Measurements from ENCODE around the gene CXCL17. TPM values are rescaled to one million over a fixed set of nuclear protein-coding genes. Genes with fewer than 3 reads are reported as not detected.
"Not testable (repeated sequence)": the region's sequence is repeated elsewhere in the genome, so short reads cannot be mapped to it uniquely, and the experiment has no call there.

CXCL17 gene
- polyA plus RNA-seq, 2 donors: 107 to 171 TPM

- H3K27me3 ChIP-seq (ENCODE audit: control insufficient read depth in 1 of 2, insufficient read depth in 2 of 2, low read length in 2 of 2): no peaks in the 10 kb centered on the region
- H3K4me1 ChIP-seq (ENCODE audit: control insufficient read depth in 2 of 2, insufficient read depth in 2 of 2, low read length in 1 of 2): peaks cover 0 to 6% of the 10 kb centered on the region in 2 donors
- 73% methylated on average over 5 of the region's 5 CpGs for WGBS, 2 donors
- no peaks in the 10 kb centered on the region for H3K36me3 ChIP-seq (ENCODE audit: control insufficient read depth in 2 of 2, insufficient read depth in 2 of 2, low read length in 1 of 2)
- no peak overlapping the region for H3K27ac ChIP-seq (ENCODE audit: low read depth in 2 of 2, low read length in 1 of 2)
- H3K9me3 ChIP-seq (ENCODE audit: control insufficient read depth in 2 of 2, insufficient read depth in 1 of 2, low read depth in 1 of 2, low read length in 1 of 2): no peaks in the 10 kb centered on the region
- H3K4me3 ChIP-seq (ENCODE audit: low read depth in 1 of 2, low read length in 2 of 2): no peak overlapping the region
Observed at GRCh38 chr19:42466521-42467182, 23.9 kb upstream of the CXCL17 start.

GRCh38 chr19:42465827-42466280, 23.1 kb upstream of the CXCL17 start:
- H3K36me3 ChIP-seq (ENCODE audit: control insufficient read depth in 2 of 2, insufficient read depth in 2 of 2, low read length in 1 of 2): no peaks in the 10 kb centered on the region
- peaks cover 0 to 6% of the 10 kb centered on the region in 2 donors for H3K4me1 ChIP-seq (ENCODE audit: control insufficient read depth in 2 of 2, insufficient read depth in 2 of 2, low read length in 1 of 2)
- no peak overlapping the region for H3K27ac ChIP-seq (ENCODE audit: low read depth in 2 of 2, low read length in 1 of 2)
- H3K9me3 ChIP-seq (ENCODE audit: control insufficient read depth in 2 of 2, insufficient read depth in 1 of 2, low read depth in 1 of 2, low read length in 1 of 2): no peaks in the 10 kb centered on the region
- H3K27me3 ChIP-seq (ENCODE audit: control insufficient read depth in 1 of 2, insufficient read depth in 2 of 2, low read length in 2 of 2): no peaks in the 10 kb centered on the region
- 80 to 84% methylated on average over 5 of the region's 5 CpGs for WGBS, 2 donors
- no peak overlapping the region for H3K4me3 ChIP-seq (ENCODE audit: low read depth in 1 of 2, low read length in 2 of 2)

GRCh38 chr19:42461700-42462324, 19.1 kb upstream of the CXCL17 start:
- Histone ChIP-seq H3K4me3 (ENCODE audit: low read depth in 1 of 2, low read length in 2 of 2) (no peak overlapping the region), H3K27me3 (ENCODE audit: control insufficient read depth in 1 of 2, insufficient read depth in 2 of 2, low read length in 2 of 2) (no peaks in the 10 kb centered on the region), H3K9me3 (ENCODE audit: control insufficient read depth in 2 of 2, insufficient read depth in 1 of 2, low read depth in 1 of 2, low read length in 1 of 2) (no peaks in the 10 kb centered on the region), H3K27ac (ENCODE audit: low read depth in 2 of 2, low read length in 1 of 2) (peak overlapping the region; percentile 45 to 80), H3K36me3 (ENCODE audit: control insufficient read depth in 2 of 2, insufficient read depth in 2 of 2, low read length in 1 of 2) (no peaks in the 10 kb centered on the region), H3K4me1 (ENCODE audit: control insufficient read depth in 2 of 2, insufficient read depth in 2 of 2, low read length in 1 of 2) (peaks cover 0 to 6% of the 10 kb centered on the region in 2 donors)
- 54 to 71% methylated on average over 4 of the region's 4 CpGs for WGBS, 2 donors

GRCh38 chr19:42461231-42461630, 18.5 kb upstream of the CXCL17 start:
- not testable (repeated sequence) for H3K27me3 ChIP-seq (ENCODE audit: control insufficient read depth in 1 of 2, insufficient read depth in 2 of 2, low read length in 2 of 2); H3K4me1 ChIP-seq (ENCODE audit: control insufficient read depth in 2 of 2, insufficient read depth in 2 of 2, low read length in 1 of 2); H3K4me3 ChIP-seq (ENCODE audit: low read depth in 1 of 2, low read length in 2 of 2); H3K36me3 ChIP-seq (ENCODE audit: control insufficient read depth in 2 of 2, insufficient read depth in 2 of 2, low read length in 1 of 2); H3K9me3 ChIP-seq (ENCODE audit: control insufficient read depth in 2 of 2, insufficient read depth in 1 of 2, low read depth in 1 of 2, low read length in 1 of 2)
- peak overlapping the region in 1 of 2 donors; percentile 44 for H3K27ac ChIP-seq (ENCODE audit: low read depth in 2 of 2, low read length in 1 of 2)
- WGBS, 2 donors: 77 to 81% methylated on average over 8 of the region's 8 CpGs

- no peaks in the 10 kb centered on the region for H3K9me3 ChIP-seq (ENCODE audit: control insufficient read depth in 2 of 2, insufficient read depth in 1 of 2, low read depth in 1 of 2, low read length in 1 of 2)
- no peaks in the 10 kb centered on the region for H3K27me3 ChIP-seq (ENCODE audit: control insufficient read depth in 1 of 2, insufficient read depth in 2 of 2, low read length in 2 of 2)
- no peak overlapping the region for H3K4me3 ChIP-seq (ENCODE audit: low read depth in 1 of 2, low read length in 2 of 2)
- H3K4me1 ChIP-seq (ENCODE audit: control insufficient read depth in 2 of 2, insufficient read depth in 2 of 2, low read length in 1 of 2): peaks cover 0 to 11% of the 10 kb centered on the region in 2 donors
- H3K36me3 ChIP-seq (ENCODE audit: control insufficient read depth in 2 of 2, insufficient read depth in 2 of 2, low read length in 1 of 2): no peaks in the 10 kb centered on the region
- WGBS, 2 donors: 76 to 86% methylated on average over 2 of the region's 2 CpGs
- H3K27ac ChIP-seq (ENCODE audit: low read depth in 2 of 2, low read length in 1 of 2): no peak overlapping the region
Observed at GRCh38 chr19:42459926-42460325, 17.2 kb upstream of the CXCL17 start.

- no peak overlapping the region for H3K4me3 ChIP-seq (ENCODE audit: low read depth in 1 of 2, low read length in 2 of 2)
- no peak overlapping the region for H3K27ac ChIP-seq (ENCODE audit: low read depth in 2 of 2, low read length in 1 of 2)
- peaks cover 0 to 5% of the 10 kb centered on the region in 2 donors for H3K4me1 ChIP-seq (ENCODE audit: control insufficient read depth in 2 of 2, insufficient read depth in 2 of 2, low read length in 1 of 2)
- H3K27me3 ChIP-seq (ENCODE audit: control insufficient read depth in 1 of 2, insufficient read depth in 2 of 2, low read length in 2 of 2): no peaks in the 10 kb centered on the region
- WGBS, 2 donors: 39 to 55% methylated on average over 1 of the region's 1 CpG
- no peaks in the 10 kb centered on the region for H3K36me3 ChIP-seq (ENCODE audit: control insufficient read depth in 2 of 2, insufficient read depth in 2 of 2, low read length in 1 of 2)
- no peaks in the 10 kb centered on the region for H3K9me3 ChIP-seq (ENCODE audit: control insufficient read depth in 2 of 2, insufficient read depth in 1 of 2, low read depth in 1 of 2, low read length in 1 of 2)
Observed at GRCh38 chr19:42455621-42456081, 12.9 kb upstream of the CXCL17 start.

- 77 to 83% methylated on average over 2 of the region's 2 CpGs for WGBS, 2 donors
Observed at GRCh38 chr19:42455086-42455485, 12.3 kb upstream of the CXCL17 start.

GRCh38 chr19:42452590-42452989, 9.8 kb upstream of the CXCL17 start:
- no peaks in the 10 kb centered on the region for H3K9me3 ChIP-seq (ENCODE audit: control insufficient read depth in 2 of 2, insufficient read depth in 1 of 2, low read depth in 1 of 2, low read length in 1 of 2)
- H3K4me1 ChIP-seq (ENCODE audit: control insufficient read depth in 2 of 2, insufficient read depth in 2 of 2, low read length in 1 of 2): peaks cover 0 to 5% of the 10 kb centered on the region in 2 donors
- no peaks in the 10 kb centered on the region for H3K27me3 ChIP-seq (ENCODE audit: control insufficient read depth in 1 of 2, insufficient read depth in 2 of 2, low read length in 2 of 2)
- no peak overlapping the region for H3K4me3 ChIP-seq (ENCODE audit: low read depth in 1 of 2, low read length in 2 of 2)
- no peak overlapping the region for H3K27ac ChIP-seq (ENCODE audit: low read depth in 2 of 2, low read length in 1 of 2)
- no peaks in the 10 kb centered on the region for H3K36me3 ChIP-seq (ENCODE audit: control insufficient read depth in 2 of 2, insufficient read depth in 2 of 2, low read length in 1 of 2)
- WGBS, 2 donors: 63 to 70% methylated on average over 4 of the region's 4 CpGs

More at GRCh38 chr19:42455086-42455485, 12.3 kb upstream of the CXCL17 start:
- peaks cover 0 to 5% of the 10 kb centered on the region in 2 donors for H3K4me1 ChIP-seq (ENCODE audit: control insufficient read depth in 2 of 2, insufficient read depth in 2 of 2, low read length in 1 of 2)
- H3K27me3 ChIP-seq (ENCODE audit: control insufficient read depth in 1 of 2, insufficient read depth in 2 of 2, low read length in 2 of 2): no peaks in the 10 kb centered on the region
- H3K36me3 ChIP-seq (ENCODE audit: control insufficient read depth in 2 of 2, insufficient read depth in 2 of 2, low read length in 1 of 2): no peaks in the 10 kb centered on the region
- H3K9me3 ChIP-seq (ENCODE audit: control insufficient read depth in 2 of 2, insufficient read depth in 1 of 2, low read depth in 1 of 2, low read length in 1 of 2): no peaks in the 10 kb centered on the region
- no peak overlapping the region for H3K4me3 ChIP-seq (ENCODE audit: low read depth in 1 of 2, low read length in 2 of 2)
- H3K27ac ChIP-seq (ENCODE audit: low read depth in 2 of 2, low read length in 1 of 2): peak overlapping the region in 1 of 2 donors; percentile 45

- no peaks in the 10 kb centered on the region for H3K27me3 ChIP-seq (ENCODE audit: control insufficient read depth in 1 of 2, insufficient read depth in 2 of 2, low read length in 2 of 2)
- H3K4me3 ChIP-seq (ENCODE audit: low read depth in 1 of 2, low read length in 2 of 2): no peak overlapping the region
- no peaks in the 10 kb centered on the region for H3K4me1 ChIP-seq (ENCODE audit: control insufficient read depth in 2 of 2, insufficient read depth in 2 of 2, low read length in 1 of 2)
- no peaks in the 10 kb centered on the region for H3K9me3 ChIP-seq (ENCODE audit: control insufficient read depth in 2 of 2, insufficient read depth in 1 of 2, low read depth in 1 of 2, low read length in 1 of 2)
- H3K27ac ChIP-seq (ENCODE audit: low read depth in 2 of 2, low read length in 1 of 2): peak overlapping the region; percentile 20 to 42
- H3K36me3 ChIP-seq (ENCODE audit: control insufficient read depth in 2 of 2, insufficient read depth in 2 of 2, low read length in 1 of 2): no peaks in the 10 kb centered on the region
- 1 to 2% methylated on average over 3 of the region's 3 CpGs for WGBS, 2 donors
Observed at GRCh38 chr19:42450314-42450934, 7.7 kb upstream of the CXCL17 start.

Measured in esophagus (tissue), 2 donors.